GM21786 (cell line): ENCODE measurements around the gene BDH2.

Experiments
- ATAC-seq: cut with Tn5 transposase; IDR thresholded peaks from one replicate; pipeline ENCODE4 v1.9.1; 2021; ENCODE audit not compliant: unreplicated experiment

Gene BDH2

DNA sequence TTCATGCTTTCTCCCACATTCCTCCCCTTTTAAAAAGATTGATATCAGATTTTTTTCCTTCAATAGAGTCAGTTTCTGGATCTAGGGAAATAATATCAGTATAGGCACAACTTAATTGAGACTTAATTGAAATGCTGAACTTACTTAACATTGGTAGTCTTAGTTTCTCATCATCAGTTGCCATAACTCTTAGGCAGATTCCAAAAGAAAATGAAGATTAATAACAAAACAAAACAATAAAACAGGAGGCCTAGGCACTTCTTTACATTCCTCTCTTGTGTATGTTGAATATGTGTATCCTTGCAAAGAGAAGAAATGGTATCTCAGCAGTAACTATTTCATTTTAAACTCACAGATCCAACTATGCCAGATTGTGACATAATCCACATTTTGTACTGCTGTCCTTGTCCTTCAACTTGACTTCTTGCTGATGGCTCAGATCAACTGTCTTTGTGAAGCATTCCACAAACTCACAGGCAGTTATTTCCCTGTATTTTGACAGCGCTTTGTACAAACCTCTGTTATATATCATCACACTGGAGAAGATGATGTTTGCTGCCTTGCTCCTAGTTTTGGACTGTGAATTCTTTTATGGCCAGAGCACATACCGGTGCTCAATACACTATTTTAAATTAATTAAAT is 14.0 kb downstream of the BDH2 start:
- no peak for ATAC-seq

DNA sequence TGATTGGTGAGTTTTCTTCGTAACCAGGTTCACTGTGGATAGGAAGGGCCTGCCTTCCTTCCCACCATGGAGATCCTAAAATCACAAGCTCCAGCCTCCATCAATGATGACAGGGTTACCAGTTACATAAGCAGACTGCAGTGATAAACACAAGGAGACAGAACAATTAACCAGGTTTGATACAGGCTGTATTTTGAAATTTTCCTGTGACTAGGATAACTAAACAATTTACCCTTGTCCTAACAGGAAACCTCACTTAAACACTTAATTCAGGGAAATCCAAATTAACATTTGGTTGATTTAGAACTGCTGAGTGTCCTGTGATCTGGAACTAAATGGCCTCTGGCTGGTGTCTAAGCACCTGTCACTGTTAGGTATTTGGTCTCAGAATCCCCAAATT is 20.0 kb downstream of the BDH2 start:
- no peak for ATAC-seq

DNA sequence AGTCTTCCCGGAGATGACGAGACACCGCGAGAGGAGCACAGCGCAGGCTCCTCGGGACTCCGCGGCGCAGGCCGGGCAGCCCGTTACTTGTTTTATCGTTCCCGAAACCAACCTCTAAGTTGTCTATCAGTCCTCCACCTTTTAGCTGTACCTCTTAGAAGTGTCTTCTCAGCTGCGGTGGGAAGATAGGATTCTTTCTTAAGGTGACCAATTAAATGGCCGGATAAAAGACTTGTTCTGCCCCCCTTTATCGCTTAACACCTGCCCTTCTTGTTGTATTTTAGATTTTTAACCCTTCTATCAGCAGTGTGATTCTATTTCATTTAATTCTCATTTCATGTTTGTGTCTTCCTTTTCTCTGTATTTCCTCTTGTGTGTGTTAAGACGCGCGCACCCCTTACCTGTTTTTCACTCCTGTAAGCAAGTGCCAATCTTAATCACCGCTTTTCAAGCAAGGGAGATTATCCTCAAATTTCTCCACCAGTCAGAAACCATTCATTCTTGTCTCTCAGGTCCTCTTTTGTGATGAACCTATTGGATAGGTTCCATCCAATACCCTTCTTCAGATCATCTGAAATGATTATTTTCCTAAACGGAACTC is 22.8 kb downstream of the BDH2 start, which contains the start of gene SLC9B2:
TSS of gene SLC9B2 (minus strand) at position 15 of the 601 bp plus-strand sequence. CDS start 9,211 bp downstream, outside the sequence.
- peak; percentile 49 for ATAC-seq

DNA sequence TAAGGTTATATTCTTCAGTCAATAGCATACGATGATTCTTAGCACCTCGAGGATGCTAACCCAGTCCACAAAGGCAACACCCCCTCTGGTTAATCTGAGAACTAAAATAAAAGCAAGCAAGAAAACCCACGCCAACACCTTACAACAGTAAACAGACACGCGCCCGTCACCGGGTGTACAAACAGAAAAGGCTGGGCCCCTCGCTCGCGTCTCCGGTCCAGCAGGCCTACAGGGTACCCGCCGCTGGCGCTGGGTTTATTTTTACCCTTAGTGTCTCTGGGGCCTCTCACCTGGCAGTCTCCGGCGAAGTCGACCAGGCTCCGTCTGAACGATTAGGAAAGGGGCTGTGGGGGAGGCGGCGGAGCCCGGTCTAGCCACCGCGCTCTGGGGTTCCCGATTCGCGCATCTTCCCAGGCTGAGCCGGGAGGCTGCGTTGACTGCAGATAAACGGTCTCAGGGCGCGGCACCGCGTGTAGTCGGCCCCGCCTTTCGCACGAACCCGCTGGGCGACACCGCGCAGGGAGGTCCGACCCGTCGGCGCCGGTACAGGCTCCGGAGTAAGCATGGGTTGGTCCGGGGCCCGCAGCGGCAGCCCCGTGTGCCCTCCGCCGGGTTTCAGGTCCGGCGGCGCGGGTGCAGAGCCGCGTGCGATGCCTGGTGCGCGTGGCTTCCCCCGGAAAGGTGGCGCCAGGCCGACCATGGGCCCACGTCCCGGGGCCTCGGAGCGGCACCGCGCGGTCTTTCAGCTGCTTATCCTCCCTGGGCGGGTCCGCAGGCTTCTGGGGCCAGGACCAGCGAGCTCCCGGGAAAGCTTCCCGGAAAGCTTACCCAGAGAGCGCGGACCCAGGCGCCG is 23.5 kb downstream of the BDH2 start:
- ATAC-seq = peak; percentile 38

DNA sequence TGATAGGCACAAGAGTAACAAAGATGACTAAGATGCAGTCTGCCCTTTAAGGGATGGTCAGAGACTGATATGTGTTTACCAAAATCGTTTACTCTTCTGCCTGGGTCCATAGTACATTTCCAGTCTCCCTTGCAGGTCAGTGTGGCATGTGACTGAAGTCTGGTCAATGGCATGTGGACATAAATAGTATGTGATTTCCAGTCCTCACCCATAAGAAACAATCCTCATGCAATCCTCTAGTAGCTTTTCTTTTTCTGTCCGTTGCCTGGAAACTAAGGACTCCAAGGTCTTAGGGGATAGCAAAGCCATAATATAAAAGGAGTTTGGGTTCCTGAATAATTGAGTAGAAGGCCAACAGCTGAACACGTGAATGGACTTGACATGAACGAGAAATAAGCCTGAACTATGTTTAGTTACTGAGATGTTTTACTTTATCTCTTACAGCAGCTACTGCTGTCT is 24.2 kb downstream of the BDH2 start:
- ATAC-seq = peak; percentile 4

DNA sequence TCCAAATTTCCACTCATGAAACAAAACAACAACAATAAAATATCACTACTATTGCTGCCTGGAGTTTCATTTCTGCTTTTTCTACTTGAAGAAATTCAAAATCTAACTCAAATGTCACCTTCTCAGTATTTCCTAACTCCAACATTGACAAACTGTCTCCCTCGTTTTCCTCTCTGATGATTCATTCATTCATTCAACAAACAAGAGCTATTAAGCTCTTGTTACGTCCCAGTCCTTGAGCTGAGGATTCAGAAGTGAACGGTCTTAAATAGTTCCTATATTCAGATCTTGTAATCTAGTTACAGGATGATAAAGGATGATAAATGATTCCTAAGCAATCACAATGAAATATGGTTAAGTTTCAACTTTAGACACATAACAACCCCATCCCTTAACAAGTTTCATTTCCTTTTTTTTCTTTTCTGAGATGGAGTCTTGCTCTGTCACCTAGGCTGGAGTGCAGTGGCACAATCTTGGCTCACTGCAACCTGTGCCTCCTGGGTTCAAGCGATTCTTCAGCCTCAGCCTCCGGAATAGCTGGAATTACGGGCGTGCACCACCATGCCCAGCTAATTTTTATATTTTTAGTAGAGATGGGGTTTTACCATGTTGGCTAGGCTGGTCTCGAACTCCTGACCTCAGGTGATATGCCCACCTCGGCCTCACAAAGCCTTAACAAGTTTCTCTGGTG is 24.7 kb downstream of the BDH2 start:
- peak; percentile 32 for ATAC-seq

DNA sequence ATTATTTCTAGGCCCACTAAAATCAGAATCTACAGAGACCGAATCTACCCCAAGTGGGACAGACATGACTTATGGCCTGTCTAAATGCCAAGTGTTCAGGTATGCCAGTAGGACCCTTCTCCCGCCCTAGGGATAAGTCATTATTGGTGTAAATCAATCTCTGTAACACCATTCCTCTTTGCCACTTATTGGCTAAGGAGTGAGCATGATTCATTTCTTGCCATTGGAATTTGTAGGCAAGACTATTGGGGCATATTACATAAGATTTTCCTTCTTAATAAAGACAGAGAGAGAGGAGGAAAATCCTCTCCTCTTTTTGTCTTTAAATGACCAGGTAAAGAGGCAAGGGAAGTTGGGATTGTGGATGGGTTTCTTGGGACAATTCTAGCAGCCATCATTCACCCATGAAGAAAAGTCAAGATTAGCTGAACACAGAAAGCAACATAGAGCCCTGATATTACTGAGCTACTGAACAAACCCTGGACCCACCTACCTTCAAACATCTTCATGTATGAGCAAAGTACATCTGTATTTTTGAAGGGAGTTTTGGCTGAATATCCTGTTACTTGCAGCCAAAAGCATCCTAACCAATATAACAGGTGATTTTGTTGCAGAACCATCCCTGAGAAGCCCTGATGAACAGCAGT is 25.7 kb downstream of the BDH2 start:
- ATAC-seq = no peak

DNA sequence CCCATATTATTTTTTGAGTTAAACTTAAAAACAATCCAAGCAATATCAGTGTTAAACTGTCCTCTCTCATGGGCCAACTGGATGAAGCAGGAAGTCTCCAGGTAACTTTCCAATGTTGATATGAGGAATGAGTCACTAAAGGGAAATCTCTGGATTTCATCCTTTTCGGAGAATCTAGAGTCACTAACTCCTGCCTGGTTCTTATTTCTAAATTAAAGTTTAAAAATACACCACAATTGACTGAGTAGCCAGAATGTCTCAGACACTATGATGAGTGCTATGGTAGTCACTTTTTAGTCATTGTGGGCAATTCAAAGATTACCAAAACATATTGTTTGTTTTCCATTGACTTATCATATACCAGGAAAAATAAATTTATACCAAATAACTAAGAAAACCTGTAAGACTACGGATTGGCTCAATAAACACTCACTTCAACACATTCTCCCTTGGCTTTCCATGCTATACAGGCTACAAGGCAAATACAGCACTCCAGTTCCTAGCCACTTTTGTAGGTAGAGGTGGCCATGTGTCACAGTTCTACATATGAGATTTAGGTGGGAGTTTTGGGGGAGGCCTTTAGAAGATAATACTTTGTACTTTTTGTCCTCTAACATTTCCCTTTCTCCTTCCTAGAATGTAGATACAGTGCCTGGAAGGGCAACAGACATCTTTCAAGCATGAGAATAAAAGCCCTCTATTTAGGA is 31.6 kb downstream of the BDH2 start:
- no peak for ATAC-seq

DNA sequence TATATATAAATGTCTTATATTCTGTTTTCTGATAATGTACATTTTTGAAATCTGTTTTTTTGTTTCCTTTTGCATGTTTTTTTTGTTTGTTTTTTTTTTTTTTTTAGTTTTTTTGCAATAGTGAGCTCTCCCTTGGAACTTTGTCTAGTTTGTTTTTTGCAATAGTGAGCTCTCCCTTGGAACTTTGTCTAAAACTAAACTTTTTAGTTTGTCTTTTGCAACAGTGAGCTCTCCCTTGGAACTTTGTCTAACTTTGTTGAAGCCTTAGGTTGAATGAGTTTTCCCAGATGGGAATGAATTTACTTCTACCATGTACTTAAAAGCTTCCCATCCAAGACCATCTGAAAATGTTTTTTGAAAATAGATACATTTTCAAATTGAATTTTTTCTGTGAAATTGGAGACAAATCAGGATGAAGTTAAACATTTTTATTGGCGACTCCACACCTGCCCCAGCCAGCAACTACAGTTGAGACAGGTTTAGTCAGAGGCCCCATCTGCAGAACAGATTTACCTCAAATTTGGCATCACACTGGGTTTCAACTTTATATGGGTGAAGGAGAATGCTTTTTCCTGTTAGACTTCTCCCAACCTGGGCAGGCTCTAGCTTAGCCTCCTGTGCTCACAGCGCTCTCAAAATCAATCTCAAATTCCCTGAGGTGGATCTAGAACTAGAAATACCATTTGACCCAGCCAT is 39.0 kb downstream of the BDH2 start:
- ATAC-seq = no peak

DNA sequence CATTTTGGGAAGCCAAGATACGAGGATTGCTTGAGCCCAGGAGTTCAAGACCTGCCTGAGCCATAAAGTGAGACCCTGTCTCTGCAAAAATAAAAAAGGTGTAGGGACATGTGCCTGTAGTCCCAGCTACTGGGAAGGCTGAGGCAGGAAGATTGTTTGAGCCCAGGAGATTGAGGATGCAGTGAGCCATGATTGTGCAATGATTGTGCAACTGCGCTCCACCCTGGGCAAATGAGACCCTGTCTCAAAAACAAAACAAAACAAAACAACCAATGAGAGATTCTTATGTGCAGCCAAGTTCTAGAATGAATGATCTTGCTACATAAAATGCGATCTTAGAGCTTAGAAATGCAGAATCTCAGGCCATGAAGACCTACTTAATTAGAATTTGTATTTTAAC is 45.6 kb downstream of the BDH2 start:
- no peak for ATAC-seq

DNA sequence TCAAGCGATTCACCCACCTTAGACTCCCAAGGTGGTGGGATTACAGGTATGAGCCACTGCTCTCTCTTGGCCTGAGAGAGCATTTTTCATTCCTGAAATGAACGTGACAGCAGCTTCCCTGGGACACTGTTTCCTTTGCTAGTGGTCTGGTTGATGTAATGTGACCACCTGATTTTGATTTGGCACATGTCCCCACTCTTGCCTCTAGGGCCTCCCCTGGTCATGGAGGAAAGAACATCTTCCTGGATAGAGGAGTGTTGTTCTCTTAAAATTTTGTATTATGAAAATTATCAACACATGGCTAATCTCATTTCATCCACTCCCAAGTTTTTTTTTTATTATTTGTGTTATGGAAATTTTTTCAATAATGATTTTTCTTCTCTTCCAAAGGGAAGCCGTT is 46.9 kb downstream of the BDH2 start:
- ATAC-seq = no peak

DNA sequence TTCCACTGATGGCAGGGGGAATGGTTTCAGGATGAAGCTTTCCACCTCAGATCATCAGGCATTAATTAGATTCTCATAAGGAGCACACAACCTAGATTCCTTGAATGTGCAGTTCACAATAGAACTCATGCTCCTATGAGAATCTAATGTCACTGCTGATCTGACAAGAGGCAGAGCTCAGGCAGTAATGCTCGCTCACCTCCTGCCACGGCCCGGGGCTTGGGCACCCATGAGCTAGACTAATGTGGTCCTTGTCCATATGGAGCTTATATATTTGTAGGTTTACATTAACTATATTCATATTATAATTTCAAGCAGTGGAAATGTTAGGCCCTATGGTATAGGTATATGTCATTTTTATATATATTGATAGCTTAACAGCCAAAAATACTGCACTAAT is 47.5 kb downstream of the BDH2 start:
- no peak for ATAC-seq

DNA sequence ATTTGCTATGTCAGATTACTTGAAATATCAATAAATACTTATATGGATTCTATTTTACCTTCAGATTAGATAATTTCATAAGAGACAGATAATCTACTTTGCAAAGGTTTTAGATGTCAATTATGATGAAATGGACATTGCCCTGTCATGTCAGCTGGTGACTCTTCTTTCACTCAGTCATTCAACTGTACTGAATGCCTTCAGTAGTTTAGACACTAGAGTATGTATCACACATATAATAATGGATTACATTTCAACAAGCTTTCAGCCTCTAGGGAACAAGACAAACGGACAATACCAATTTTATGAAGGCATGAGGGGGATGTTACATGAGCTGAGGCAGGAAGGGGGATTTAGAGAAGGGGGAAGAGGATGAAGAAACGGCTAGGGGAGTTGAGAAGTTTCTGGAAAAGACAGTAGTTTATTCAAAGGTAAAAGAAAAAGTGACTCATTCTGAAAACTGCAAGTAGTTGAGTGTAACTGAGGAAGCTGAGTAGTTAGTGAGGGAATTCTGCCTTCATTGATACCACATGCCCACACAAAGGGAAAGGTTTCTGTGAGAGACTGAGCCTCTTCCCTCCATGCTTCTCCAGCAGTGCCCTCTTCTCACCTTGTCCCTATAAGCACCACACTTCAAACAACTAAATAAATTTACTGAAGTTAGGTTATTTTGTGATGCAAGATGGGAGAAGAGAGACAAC is 48.7 kb downstream of the BDH2 start:
- no peak for ATAC-seq

DNA sequence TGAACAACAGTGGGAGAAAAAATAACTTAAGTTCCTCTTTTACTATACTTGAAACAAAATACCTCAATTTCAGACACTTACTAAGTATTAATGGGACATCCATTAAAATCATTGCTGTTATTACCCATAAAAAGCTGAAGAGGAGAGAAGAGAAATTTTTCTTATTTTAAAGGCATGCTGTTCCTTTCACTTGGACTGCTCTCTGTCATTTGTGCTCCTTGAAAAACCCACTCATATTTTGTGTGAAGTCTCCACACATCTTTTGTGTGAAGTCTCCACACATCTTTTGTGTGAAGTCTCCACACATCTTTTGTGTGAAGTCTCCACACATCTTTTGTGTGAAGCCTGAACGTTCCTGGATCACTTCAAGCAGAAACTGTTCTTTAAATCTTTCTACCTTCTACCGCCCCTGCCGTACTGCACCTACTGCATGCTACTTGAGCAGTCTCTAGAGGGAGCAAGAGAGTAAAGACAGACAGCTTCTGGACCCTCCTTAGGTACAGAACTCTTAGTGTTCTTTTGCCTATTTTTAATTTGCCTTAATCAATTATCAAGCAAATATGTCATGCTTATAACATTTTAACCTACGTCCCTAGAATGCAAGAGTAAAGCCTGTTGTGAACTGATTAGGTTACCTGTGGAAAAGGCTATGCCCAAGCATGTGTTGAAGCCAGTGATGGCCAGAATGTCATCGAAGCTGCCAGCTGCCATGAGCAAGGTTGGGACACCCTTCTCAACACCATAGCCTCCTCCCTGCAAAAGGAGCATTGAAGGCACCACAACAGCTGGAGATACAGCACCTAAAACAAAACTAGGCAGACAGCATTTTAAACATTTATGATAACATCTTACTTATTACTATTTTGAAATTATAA is 53.0 kb downstream of the BDH2 start:
- ATAC-seq = peak; percentile 94

DNA sequence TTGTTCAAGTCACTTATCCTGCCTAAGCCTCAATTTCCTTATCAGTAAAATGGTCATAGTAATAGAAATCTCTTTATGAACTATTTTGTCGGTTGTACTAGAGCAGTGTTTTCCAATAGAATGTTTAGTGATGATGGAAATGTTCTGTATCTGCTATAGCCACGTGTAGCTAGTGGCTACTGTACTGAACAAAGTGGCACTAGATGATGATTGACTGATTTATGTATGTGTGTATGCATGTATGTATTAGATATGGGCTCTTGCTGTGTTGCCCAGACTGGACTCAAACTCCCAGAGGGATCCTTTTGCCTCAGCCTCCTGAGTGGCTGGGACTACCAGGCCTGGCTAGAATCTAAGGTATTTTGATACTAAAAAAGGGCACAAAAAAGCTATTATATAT is 55.5 kb downstream of the BDH2 start:
- ATAC-seq = no peak

DNA sequence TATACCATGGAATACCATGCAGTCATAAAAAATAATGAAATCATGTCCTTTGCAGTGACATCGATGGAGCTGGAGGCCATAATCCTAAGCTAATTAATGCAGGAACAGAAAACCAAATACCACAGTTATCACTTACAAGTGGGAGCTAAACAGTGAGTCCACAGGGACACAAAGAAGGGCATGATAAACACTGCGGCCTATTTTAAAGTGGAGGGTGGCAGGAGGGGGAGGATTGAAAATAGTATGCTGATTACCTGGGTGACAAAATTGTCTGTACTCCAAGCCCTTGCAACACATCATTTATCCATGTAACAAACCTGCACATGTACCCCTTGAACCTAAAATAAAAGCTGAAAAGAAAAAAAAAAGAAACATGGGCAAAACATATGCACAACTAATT is 63.5 kb downstream of the BDH2 start:
- ATAC-seq = no peak

DNA sequence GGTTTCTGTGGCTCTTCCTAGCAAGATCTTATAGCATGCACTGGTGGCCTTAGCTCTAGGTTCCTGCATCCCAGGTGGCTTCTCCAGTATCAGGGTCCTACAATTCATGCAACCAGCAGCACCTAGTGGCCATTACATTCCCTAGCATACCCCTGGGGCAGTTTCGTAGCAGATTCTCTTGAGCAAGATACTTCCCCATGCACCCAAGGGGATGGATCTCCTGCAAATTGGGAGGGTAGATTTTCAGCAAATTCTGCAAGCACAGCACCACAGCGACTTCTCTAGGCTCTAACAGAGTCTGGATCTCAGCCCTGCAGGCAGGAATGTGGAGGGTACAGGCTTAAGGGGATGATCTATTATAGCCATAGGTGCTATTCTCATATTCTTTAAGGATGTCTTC is 67.1 kb downstream of the BDH2 start:
- ATAC-seq = peak; percentile 87

DNA sequence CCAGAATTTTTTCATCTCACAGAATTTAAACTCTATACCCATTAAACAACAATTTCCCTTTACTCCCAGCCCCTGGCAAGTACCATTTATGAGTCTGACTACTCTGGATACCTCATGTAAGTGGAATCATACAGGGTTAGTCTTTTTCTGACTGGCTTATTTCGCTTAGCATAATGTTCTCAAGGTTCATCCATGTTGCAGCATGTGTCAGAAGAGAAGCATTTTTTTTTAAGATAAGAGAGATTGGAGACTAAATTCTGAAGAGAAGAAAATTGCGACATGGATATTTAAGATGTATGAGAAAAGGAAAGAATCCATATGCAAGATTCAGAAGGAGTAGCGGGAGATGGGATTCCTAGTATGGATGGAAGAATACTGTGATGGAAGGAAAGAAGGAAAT is 68.8 kb downstream of the BDH2 start:
- ATAC-seq = no peak
